Activated gamma-delta T cell treated with Interleukin-2 at 50 U/mL for 16 hours (primary cell): ENCODE data around the gene SHB.

Experiments used
- DNase-seq: peaks from one replicate; pipeline ENCODE4 v3.0.0-alpha.2; 2020

Gene SHB

DNA sequence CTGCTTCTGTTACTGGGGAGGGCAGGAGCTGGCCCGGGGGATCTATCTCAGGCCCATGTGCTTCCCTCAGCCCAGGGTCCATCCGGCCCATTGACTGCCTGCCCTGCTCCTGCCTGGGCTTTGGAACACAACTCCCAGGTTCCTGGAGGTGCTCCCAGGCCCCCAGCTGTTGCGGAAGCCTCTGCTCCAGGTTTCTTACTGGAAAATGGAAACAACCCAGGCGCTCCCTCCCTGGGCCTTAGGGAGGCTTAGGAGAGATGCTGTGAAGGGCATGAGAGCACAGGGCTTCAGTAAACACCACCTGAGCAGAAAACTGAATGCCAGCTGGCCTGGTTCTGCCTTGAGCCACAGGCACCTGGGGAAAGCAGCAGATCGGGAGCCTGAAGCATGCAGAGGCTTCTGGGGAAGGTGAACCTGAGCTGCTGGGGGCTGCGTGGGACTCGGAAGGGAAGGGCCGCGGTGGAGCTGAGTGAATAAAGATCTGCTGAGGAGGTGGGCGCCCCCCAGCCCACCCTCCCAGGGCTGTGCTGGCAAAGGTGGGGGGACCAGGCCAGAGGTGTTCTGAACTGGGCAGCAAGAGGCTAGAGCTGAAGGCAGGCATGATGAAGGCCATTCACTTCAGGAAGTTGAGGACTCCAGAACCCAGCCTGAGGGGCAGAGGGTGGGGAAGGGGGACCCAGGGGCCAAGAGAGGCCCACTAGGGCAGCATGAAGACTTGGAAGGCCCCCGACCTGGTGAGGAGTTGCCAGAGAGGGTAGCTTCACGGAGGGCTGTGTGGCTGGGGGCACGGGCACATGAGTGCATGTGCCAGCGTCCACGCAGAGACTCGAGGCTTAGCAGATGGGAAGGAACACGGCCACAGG is 64.8 kb downstream of the SHB start:
- no peak for DNase-seq

DNA sequence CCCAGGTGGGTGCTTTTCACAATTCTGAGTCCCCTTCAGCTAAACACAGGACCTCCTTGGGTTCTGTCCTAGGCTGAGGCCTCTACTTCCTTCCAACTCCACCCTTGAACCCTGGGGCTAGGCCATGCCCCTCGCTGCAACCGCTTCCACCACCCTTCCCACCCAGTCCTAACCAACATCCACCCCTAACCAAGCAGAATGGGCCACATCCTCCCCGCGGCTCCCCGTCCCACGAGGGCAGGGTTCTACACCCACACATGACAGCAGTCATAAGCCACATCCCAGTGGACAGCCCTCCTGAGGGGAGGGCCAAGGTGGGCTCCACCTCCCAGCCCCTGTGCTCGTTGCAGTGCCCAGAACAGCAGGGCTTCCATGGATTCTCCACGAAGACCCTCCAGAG is 65.8 kb downstream of the SHB start:
- DNase-seq = no peak

DNA sequence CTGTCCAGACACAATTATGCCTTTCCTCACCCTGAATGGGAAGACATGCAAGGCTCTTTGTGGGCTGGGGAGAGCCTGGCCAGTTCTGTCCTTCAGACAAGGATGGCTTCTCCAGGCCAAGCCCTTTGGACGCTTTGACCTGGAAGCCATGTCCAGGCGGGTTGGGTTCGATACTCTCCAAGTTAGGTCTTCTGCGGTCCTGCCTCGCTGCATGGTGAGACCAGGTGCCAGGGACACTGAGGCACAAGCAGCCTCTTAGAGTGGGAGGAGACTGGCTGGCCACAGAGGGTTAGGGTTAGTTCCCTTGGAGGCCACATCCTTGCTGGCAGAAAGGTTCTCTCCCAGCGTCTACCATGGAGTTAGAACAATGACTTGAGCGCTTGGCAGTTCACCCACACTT is 67.6 kb downstream of the SHB start:
- DNase-seq = no peak

DNA sequence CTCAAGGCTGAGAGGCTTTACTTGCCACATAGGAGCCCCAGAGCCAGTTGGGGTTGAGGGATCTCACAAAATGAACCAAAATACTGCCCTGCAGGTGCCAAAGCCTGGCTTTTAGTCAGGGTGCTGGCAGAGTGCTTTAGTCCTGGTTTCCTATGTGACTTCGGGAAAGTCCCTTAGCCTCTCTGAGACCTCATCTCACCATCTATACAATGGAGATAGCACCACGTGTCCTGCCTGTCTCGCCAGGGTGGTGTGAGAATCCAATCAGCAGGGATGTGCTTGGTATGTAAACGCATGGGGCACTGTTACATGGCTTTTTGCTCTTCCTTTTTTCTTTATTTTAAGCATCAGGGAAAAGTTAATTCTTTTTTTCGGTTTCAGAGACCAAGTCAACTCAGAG is 68.3 kb downstream of the SHB start:
- no peak for DNase-seq

DNA sequence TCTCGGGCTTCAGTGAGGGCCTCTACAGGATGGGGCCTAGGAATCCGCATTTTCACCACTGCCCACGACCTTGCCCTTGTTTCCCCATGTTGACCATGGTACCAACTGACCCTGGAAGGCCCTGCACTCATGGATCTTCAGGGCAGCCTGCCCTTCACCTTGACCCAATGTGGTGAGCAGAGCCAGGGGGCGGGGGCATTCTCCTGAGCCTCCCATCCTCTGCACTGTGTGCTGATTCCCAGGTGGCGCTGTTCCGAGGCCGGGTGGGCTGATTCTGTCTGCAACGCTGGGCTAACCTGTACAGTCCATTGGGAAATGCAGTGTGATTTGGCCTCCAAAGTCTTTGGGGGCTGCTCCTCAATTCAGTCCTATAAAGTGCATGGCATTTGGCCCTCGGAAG is 68.7 kb downstream of the SHB start:
- no peak for DNase-seq

DNA sequence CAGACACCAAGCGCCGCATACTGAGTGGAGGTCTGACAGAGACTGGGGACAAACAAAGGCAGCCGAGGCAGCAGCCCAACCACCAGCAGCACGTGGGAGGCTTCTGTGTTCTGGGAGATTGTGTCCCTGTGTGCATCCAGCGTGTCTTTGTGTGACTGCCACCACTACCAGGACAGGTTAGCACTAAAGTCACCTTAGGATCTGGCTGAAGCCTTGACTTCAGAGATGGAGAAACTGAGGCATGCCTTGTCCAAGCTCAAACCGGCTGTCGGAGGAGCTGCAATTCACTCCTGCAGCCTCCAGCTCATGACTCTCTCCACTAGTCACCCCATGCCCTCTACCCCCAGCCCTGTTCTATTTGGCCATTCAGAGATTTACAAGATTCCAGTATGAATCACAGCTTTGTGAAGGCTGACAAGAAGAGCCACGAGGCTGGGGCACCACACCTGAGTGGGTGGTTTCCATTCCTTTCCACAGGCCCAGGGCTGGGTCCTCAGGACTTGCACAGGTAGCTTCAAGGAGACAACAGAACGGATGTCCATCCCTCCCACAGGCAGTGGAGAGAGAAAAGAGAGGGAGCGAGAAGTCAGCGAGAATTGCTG is 69.3 kb downstream of the SHB start:
- DNase-seq = no peak

DNA sequence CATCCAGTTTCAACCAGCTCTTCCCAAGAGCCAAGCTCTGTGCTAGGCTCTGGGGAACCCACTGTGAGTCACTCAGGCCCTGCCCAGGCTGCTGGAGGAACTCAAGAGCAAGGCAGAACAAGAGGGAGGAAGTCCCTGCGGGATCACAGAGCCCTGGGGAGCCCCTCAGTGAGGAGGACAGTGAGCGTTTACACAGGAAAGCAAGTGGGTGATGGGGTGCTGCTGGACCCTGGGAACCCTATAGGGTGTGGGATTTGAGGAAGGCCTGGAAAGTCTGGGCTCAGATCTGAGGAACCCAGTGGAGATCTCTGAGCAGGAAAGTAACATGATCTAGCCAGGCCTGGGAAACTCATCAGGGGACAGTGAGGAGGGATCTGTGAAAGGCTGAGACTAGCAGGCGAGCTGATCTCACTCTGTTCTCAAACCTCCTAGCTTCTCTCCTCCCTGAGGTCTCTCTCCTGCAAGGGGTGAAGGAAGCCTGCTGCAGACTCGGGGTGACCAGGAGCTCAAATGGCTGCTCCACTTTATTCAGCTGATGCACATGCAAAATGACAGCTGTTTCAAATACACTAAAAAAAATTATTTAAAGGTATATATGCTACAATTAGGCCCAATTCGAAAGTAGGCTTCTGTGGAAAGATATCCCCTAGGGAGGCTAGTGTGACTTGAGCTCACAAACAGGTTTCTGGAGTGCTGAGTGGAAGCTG is 70.0 kb downstream of the SHB start:
- no peak for DNase-seq

DNA sequence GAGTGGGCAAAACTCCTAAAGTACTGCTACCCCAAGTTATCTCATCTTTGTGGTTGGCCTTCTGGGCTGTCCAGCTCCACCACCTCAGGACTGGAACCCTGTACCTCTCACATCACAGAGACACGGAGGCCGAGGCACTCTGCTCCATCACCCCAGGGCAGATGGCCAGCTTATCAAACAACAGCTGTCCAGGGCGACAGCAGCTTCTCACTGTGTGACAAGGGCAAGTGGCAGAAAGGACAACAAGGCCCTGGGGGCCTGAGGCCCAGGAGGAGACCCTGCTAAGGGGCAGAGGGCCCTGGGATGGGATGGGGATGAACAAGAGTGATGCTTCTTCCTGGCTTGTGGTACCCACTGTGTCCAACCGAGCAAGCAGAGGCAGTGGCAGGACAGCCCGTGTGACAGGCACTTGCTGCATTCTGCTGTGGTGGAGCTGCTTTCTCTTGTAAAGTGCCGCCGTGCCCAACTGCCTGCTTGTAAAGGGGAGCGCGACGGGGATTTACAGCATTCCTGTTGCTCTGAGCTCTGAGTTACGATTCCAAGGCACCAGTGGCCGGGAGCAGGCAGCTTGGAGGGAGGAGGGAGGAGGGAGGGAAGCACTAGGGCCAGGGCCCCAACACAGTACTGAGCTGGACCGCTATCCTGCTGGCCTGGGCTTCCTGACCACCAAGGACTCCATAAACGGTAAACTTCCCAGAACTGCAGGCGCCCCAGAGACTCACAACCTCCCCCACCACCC is 71.2 kb downstream of the SHB start:
- no peak for DNase-seq

DNA sequence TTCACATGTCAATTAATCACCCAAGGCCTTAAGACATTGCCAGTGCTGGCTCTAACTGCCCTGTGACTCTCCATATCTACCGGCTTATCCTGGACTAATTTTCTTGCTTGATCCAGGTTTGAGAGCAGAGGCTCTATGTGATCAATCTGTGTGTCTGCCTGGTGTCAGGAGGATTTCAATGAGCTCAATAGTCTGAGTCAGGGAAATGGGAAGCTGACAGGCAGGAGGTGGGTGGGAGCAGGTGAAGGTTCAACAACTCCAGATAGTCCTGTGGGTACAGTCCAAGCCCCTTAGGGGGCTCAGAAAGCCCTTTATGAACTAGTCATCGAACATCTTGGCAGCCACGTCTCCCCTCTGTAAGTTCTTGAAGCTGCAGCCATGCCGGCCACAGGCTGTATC is 72.2 kb downstream of the SHB start:
- no peak for DNase-seq

DNA sequence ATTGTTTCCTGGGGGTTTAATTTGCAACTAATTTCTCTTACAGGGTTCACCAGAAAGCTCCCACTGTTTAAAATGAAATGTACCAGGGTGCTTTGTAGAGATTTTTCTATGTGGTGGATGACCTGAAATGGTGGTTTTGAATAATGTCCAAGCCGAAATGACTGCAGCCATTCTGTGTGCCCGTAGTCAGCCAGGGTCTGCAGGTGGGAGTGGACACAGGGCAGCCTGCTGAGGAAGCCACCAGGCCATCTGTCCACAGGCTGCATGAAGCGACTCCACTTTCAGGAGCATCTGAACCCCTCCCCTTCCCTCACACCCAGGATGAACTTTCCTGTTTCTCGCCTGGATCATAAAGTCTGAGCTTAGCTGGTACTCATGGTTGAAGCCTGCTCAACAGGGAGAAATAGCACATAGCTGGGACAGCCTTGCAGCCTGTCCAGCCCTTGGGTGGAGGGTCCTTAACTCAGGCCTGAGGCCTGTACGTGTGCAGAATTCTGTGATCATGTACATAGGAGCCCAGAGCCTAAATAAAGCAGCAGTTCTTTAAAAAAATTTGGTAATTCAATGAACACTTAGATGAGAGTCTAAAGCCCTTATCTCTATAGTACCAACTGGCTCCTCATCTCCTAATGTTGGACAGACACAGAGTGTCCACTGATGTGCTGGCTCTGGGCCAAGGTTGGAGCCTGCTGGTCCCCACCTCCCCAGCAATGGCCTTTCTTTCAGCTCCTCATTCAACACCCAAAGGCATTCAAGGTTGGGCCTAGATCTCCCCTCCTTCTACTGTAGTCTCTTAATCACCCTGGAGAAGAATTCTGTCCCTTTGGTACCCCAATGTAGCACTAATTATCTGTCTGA is 72.8 kb downstream of the SHB start:
- no peak for DNase-seq

DNA sequence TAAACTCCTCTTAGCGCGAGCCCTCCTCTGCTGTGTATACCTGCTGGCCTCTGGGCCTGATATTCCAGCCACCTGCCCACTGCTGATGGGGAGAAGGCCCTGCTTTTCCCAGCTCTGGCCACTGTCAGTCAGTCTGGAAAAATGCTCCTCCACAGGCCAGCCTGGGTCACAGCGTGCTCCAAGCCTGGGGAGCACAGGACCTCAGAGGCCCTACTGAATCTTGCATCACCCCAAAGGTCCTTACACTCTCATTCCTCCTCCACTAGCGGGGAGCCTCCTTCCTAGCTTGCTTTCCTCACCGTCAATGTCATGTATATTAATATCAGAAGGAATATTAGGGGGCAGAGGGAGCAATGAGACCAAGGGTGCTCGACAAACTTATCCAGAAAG is 73.7 kb downstream of the SHB start:
- no peak for DNase-seq

DNA sequence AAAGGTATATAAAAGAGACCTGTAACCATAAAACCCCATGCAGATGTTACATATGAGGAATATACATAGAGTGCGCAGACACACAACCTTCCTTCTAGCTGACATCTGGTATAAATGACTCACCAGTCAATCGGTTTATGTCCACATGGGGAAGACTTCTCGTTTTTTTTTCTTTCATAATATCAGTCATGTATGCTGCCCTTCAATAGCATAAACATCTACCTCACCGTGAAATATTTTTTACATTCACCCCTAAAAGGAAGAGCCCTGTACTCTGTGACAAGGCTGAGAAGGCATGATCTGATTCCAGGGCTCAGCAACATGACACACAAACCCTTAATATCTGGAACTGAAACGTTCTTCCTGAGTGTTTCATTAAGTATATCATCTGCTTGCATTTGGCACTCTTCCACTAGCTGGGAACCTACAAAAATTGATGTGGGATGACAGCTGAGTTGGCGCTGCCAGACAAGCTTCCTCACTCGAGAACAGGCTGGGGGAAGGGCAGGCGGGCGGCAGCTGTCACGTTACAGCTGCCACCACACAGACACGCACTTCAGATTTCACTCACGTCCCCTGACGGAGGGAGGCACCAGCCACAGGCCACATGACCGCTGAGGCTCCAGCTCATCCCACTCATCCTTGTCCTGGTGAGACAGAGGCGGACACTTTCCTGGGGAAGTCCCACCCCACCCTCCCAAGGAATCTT is 74.2 kb downstream of the SHB start:
- no peak for DNase-seq

DNA sequence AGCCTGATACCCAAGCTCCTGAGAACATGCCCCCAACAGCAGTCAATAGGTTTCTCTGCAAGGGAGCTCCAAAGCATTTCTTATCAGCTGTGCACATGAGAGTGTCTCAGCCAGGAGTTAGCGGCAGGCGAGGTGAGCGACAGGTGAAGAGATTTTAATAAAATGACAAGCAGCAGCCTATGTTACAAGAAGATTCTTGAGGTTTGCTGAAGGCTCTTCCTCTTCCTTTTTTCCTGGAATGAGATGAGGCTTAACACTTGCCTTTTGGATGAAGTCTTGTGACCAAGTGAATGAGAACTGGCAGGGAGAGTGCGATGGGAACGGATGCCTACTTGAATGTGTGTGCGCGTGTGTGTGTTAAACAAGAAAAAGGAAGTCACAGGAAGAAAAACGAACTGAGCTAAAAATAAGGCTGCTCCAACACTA is 76.1 kb downstream of the SHB start:
- no peak for DNase-seq

DNA sequence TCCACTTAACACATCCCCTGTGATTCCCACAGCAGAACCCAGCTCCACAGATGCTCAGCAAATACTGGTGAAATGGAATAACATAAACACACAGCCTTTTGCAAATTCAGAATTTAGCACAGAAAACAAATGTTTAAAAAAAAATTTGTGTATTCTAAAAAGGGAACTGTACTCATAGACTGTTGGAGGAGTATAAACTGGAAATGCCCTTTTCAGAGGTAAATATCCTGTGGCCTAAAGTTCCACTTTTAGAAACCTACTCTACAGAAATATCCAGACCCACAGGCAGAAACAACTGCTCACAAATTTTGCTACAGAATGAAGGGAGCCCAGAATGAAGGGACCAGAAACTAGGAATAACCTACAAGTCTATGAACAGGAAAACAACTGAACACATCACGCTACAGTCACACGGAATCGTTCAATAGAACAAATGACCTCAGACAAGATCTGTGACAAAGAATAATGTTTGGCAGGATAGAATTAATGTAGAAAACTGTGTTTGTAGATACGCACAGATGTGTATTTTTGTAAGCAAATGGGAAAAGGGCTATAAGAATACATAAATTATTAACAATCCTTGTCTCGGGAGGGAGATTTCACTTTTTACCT is 78.5 kb downstream of the SHB start:
- DNase-seq = no peak

DNA sequence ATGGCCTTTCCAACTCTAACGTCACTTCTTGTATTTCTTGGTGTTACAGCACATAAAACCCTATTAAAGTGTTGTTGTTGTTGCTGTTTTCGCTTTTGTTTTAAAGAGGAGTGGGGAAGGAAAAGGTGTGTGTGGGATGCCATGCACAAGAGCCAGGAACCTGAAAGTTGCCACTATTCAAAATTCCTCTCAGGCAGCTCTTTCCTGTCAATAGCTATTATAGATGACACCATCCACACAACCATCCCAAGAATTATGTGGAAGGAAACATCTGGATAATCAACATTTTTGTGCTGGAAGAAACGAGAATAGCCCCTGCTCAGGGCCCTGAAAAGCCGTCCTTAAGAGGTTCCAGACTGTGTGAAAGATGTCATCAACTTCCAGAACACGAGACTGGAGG is 79.3 kb downstream of the SHB start:
- DNase-seq = no peak

DNA sequence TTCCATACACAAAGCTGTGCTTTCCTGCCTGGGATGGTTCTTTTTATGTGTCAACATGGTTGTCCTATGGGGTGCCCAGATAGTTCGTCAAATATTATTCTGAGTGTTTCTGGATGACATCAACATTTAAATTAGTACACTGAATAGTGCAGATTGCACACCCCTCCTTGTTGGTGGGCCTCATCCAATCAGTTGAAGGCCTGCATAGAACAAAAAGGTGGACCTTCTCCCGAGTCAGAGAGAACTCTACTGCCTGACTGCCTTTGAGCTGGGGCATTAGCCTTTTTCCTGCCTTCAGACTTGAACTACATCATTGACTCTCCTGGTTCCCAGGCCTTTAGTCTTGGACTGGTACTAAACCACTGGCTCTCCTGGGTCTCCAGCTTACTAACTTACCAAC is 80.4 kb downstream of the SHB start:
- DNase-seq = no peak

DNA sequence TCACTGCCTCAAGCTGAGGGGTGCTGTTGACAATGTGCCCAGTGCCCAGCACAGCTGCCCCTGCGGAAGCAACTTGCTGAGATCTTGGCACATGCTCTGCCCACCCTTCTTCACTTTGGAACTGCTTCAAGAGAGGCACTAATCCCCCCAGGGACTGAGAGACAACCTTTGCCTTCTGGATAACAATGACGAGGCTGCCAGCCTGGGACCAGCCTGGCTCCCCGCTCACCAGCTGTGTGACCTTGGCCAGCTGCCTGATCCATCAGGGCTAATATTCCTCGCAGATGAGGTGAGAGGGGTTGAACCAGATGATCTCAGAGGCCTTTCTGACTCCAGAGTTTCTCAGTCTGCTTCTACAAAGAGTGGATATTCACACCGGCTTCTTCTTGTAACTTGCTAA is 81.0 kb downstream of the SHB start:
- no peak for DNase-seq

DNA sequence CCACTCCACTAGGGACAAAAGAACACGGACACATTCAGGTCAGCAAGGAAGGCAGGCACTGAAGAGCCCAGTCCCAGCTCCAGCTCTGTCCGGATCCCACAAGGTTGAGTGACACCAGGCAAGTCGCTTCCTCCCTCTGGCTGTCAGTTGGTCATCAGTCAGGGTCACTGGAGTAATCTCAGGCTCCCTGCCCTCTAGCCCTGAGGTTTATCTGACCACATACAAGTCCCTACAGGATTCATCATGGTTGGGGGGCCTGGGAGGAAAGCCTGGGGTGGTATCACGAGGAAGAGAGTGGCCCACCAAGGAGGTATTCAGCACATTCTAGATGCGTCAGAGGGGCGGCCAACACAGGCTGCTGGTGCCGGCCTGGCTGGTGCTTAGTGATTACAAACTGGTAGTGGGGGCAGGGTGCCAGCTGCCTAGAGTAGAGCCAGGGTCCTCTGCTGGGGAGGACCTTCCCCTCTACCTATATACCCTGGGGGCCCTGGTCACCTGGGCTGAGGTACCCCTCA is 81.5 kb downstream of the SHB start:
- DNase-seq = no peak

DNA sequence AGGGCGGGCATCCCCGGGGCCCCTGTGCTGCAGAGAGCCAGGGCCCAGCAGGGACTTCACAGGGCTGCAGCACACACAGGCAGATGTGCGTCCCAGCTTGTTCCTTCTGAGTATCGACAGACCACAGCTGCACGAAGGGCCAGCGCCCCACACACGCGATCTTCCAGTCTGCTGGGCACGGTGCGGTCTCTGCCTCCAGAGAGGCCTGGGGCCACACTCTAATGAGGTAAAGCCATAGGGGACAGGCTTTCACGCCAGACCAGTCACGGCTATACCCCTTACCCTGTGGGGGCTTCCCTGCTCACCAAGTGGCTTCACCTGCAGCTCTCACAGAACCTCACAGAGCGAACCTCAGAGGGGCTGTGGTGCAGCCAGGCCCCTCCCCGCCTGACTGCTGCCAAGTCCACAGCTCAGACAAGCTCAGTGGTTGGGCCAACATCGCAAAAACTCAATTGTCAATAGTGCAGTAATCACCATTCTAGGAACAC is 82.2 kb downstream of the SHB start:
- DNase-seq = no peak

DNA sequence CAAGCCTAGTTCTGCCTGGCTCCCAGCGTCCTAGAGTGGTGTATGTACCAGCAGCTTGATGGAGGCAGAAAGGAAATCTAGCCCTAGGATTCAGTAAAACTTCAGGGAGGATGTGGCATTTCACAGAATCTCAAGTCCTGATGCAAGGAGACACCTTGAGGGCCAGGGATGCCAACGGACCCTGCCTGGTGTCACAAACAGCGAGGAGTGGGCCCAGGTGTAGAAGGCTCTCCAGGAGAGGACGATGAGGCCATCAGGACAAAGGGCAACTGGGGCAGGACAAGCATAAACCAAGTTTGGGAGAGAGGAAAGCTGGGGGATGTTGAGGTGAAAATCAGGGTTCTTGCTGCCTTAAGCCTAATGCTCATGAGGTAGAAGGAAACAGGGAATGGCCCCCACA is 83.0 kb downstream of the SHB start:
- no peak for DNase-seq
